Measurements from ENCODE around the gene DLK2.
A peak's percentile ranks its signal among the peaks of the same experiment; 100 is the strongest.
"Not testable (repeated sequence)": the region's sequence is repeated elsewhere in the genome, so short reads cannot be mapped to it uniquely, and the experiment has no call there.

Gene DLK2, protein sequence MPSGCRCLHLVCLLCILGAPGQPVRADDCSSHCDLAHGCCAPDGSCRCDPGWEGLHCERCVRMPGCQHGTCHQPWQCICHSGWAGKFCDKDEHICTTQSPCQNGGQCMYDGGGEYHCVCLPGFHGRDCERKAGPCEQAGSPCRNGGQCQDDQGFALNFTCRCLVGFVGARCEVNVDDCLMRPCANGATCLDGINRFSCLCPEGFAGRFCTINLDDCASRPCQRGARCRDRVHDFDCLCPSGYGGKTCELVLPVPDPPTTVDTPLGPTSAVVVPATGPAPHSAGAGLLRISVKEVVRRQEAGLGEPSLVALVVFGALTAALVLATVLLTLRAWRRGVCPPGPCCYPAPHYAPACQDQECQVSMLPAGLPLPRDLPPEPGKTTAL

DNA sequence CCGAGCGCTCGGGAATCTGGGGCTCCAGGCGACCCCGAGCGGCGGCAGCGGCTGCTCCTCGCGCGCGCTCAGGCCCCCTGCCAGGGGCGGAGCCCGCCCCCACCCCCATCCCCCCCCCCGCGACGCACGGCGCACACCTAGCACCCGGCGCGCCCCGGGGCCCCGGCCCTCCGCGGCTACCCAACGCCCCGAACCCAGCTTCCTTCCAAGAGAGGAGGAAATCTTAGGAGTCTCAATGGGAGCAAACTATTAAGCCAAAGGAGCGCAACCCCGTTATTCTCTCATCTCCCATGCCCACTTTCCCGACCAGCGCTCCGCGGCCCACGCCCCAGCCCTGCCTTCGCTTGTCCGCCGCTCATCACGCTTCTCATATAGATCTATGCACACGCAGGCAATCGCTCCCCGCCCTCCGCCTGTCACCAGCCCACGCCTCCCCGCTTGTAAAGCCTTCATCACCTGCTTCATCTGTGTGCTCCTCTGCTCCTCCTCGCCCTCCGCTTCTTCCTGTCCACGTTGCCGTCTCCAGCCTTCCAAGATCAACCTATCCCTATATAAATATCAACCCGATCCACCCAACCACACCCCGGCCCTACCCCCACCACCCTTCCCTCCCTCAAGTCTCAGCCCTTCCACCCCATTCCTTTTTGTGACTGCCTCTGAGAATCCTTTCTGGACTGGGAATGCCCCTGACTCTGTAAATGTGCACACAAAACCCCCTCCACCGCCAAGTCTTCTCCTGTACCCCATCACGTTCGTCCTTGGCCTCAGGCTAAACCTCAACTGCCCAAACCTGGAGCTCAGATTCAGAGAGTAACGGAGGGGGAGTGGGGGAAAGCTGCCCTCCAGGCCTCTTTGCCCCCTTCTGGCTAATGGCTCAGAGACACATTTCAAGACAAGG lies at the start of gene DLK2:
Gene DLK2, minus strand, starts transcription at position 18 of the 898 bp plus-strand sequence. CDS start 723 bp downstream, outside the sequence.
- DNase-seq, result peak; percentile 51 to 76

DNA sequence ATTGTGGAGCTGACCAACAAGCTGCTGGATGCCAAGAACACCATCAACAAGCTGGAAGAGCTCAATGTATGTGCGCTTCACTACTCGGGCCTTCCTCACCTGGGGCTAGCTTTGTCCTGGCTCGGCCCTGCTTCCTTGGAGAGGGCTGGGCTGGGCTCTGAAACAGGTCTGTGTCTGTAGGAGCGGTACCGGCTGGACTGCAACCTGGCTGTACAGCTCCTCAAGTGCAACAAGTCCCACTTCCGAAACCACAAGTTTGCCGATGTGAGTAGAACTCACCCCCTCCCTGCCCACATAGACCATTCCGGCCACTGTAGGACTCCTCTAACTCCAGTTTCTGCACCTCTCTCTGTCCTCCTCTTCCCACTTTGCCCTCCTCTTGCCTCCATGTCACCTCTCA lies 48.1 kb upstream of the DLK2 start:
- DNase-seq, result no peak

DNA sequence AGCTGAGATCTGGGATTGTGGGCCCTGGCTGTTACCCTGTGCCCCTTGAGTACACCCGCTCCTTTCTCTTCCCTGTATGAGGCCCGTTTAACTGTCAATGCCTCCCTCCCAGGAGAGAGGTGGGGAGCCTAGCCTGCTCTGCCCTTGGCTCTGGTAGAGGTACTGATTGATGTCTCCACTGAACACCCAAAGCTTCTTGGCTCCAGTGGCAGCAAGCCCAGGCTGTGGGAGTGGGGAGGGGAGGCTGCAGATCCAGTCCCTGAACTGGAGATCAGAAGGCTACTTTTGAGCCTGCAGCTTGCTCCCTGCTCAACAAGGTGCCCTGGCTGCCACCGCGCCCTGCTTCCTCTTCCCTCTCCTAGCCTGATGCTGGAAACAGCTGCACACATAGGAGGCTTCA lies 47.3 kb upstream of the DLK2 start:
- DNase-seq, result no peak

DNA sequence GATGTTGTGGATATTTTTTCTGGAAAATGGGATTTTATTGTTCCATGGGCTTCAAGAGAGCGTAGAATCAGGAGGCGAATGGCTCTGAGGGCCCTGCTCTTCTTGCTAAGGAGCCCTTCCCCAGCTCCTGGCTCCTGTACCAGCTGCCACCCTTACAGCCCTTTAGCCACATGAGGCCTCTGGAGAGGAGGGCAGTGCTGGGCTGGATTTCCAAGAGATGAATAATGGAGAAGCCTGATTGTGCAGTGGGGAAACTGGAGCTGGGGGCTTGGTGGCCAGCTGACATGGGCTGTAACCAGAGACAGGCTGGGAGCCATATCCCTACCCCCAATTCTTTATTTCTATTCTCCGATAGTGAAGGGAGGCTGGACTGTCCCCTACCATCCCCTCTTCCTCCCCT lies 45.6 kb upstream of the DLK2 start:
- DNase-seq, result no peak

DNA sequence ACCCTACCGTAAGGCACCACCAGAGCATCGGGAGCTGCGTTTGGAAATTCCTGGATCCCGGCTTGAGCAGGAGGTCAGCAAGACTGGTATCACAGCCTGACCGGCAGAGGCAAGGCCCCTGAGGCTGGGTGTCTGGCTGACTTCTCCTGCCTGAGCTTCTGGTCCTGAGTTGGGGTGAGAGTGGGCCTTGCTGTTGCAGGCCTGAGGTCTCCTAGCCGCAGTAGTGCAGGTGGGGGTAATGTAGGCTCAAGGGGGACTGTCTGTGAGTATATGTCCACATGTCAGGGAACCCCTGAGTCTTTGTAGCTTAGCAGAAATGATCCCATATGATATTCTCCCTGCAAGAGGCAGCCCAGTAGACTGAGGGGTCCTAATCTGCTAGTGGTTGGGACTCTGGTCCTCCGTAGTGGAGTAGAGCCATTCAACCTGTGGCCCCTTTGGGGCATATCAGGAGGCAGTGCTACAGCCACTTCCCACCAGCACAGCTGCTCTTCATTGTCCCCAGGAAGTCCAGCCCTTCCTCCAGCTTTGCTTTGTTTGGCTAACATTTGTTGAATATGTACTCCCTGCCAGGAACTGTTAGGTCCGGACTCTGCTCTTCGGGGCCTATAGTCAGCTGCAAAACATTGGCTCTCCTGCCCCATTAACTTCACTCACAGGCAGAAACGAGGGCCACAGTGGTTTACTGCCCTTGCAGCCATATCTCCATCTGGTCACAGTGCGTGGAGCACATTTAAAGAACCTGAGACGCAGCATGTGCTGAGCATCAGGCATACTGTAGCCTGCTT lies 43.9 kb upstream of the DLK2 start:
- DNase-seq, result no peak

DNA sequence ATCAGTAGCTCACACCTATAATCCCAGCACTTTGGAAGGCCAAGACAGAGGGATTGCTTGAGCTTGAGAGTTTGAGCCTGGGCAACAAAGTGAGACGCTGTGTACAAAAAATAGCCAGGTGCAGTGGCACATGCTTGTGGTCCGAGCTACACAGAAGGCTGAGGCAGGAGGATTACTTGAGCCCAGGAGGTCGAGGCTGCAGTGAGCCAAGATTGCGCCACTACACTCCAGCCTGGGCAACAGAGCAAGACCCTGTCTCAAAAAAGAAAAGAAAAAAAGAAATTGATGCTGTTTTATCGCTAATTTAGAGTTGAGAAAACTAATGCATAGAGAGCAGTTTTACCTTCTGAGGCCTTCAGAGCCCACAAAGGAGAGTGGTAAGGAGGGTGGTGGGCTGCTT lies 42.9 kb upstream of the DLK2 start:
- not testable (repeated sequence) for DNase-seq

DNA sequence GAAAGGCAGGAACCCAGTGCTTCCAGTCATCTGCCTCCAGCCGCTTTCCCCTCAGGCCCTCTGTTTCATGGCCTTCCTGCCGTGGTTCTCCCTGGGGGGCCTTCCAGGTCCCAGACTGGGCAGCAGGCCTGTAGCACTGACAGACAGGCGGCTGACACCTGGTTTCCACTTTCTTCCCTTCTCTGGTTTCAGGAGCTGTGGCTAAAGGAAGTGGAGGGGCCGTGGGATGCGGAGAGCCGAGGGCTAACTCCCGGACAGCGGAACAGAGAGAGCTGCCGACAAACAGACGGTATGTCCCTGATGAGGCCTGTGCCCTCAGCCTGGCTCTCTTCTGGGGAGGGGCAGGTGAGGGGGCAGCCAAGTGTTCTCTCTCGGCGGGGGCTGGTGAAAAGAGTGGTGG lies 42.3 kb upstream of the DLK2 start:
- DNase-seq, result no peak

DNA sequence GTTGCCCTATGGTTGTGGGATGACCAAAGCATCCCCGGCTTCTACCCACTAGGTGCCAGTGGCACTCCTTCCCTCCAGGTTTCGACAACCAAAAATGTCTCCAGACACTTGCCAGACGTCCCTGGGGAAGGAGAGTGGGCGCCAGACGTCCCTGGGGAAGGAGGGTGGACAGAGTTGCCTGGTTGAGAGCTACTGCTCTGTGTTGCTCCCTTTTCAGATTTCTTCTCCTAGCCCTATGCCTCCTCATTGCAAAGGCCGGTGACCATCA lies 41.7 kb upstream of the DLK2 start:
- DNase-seq, result no peak

DNA sequence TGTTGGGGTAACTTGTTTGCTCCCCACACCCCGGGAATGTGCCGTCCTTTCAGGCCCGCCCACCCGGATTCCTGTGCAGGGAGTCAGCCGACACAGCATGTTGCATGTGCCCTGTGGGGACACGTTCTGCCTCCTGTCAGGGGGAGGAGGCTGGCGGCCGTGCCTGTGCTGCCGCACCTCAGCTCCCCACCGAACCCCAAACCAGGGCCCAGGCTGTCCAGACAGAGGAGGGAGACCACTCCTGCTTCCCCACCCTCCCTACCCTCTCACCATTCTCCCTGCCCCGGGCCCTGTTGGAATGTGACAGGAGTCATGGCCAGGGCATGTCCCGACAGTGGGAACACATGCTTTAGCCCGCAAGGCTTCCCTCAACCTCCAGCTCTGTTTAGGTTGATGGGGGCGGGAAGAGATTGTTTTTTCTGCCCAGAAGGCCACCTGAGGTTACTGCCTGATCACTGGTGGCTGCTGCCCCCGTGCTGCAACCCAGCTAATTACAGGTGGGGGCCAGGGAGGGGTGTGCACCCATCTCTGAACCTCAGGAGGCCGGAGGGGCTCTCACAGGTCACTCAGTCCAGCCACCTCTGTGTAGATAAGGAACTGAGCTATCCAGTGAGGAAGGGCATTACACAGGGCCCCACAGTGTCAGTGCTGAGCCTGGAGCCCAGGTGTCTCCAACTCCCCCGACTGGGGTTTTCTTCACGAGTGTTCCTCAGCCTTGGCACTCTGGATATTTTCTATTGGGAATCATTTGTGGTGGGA lies 41.2 kb upstream of the DLK2 start:
- DNase-seq, result no peak

DNA sequence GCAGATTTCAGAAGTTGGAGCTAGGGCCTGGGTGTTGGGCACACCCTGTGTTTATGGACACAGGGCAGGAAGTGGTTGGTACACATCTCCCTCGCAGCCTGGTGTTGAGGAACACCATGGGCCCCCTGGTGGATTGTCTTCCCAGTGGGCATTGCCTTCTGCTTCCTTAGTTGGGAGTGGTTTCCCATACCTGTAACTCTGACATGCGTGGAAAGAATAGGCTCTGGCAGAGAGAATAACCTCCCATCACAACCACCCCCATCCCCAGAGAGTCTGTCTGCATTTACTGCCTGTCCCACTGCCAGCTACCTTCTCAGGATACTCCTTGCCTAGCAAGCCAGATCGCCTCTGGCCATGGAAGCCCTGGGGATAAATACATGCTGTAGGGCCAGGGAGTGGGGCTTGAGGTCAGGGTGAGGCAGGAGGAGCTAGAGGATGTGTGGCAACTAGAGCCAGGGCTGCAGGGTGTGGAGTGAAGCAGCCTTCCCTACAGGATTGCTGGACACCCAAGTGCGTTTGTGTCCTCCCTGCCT lies 40.1 kb upstream of the DLK2 start:
- no peak for DNase-seq

DNA sequence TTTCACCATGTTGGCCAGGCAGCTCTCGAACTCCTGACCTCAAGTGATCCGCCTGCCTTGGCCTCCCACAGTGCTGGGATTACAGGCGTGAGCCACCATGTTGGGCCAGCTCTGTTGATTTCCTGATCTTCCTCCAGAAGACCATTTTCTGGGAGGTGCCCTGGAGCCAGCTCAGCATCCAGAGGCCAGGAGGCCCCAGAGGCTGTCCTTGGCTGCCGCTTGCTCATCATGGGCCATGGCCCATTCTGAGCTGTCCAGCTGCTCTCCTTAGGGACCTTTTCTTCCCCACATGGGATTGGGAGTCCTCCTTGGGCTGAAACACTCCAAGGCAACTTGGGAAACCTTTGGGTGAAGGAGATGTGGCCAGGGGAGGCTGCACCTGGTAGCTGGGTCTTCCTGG lies 39.4 kb upstream of the DLK2 start:
- DNase-seq, result no peak

DNA sequence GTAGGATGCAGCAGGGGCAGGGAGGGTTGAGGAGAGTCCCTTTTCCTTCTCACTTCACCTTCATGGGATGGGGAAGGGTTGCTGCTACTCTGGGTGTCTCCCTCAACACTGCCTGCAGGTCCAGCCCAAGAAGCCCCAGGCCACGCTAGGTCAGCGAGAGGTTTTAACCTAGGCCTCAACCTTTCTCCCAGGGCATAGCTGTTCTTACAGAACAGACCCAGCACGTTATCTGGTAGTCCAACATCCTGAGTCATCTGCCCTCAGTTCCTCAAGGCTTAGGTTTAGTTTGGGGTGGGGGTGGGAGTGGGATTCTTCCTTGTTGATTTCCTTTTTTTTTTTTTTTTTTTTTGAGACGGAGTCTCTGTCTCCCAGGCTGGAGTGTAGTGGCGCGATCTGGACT lies 39.0 kb upstream of the DLK2 start:
- no peak for DNase-seq

DNA sequence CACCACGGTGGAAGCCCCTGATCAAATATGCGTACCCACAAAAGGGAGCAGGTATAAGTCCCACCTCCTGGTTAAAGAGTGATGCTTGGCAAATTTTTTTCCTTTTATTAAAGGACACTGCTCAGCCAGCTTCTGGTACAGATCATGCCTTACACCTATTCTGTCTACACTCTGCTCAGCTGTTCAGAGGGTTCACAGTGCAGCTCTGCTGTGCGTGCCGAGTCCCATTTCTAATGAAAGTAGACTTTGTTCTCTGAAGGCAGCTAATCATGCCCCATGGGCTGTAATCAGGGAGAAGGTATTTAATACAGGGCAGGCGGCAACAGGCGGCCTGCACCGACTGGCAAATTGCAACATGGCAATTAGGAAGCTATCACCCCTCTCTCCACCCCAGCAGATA lies 38.5 kb upstream of the DLK2 start:
- DNase-seq, result no peak

DNA sequence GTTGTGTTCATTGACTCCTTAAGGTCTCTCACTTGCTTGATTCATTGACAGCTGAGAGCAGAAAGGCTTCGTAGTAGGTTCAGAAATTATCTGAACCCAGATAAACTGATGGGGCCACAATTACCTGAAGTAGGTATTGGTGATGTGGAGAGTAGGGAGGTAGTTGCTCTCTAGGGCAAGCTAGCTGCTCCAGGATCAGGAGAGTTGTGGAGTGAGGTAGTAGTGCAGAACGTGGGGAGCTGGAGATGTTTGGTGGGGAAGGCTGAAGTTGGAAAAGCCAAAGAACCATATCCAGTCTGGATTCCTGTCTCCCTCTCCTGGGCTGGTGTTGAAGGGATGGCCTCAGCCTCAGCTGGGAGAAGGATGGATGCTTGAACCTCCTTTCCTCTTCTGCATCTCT lies 37.9 kb upstream of the DLK2 start:
- DNase-seq, result no peak

DNA sequence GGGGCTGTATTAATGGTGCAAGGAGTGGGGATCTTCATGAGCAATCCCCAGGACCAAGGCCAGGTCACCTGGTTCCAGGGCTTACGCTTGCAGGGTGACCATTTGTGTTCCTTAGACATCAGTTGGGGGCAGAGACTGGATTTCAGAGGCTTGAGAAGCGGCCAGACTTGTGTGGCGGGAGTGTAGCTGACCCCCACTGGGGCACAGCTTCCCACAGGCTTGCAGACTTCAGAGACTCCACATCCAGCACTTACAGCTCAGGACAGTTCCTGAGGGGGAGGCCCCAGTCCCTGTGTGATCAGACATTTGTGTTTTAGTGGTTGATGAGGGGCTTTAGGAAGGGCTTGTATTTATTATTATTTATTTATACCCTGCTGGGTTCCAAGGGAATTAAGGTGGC lies 37.3 kb upstream of the DLK2 start:
- DNase-seq, result no peak

DNA sequence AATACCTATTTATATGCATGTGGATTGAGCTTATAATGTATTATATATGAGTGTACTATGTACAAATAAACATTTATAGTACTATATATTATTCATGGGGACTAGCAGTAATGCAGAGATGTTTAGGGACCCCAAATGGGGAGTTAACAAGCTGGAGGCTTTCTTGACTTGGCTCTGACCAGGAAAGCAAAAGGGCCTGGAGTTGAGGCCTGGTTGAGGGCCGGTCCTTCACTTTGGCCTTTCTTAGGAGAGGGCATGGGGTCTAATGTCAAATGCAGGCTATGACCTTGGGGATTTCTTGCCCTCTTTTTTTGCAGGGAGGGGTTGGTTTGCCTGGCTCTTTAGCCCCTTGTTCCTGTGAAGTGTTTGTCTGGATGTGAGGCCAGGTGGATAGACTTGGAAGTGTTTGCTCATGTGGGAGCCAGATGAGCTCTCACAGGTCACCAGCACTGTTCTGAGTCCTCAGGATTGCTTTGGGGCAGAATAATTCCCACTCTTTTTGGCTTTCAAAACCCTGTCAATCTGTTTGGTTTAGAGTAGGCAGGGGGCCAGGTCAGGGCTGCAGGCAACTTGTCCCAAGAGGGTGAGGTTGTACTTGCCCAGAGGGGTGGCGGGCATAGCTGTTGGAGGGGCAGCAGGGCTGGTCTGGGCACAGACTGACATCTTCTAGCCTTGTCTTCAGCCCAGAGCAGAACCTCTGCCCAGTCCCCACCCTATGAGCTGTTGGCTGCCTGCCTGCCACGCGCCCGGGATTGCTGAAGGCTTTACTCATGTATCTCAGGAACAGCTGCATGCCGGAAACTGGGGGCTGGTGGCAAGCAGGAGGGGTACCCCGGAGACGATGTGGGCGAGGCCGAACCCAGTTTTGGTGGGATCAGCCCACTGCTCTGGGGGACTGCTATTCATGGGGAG lies 36.7 kb upstream of the DLK2 start:
- DNase-seq, result no peak

DNA sequence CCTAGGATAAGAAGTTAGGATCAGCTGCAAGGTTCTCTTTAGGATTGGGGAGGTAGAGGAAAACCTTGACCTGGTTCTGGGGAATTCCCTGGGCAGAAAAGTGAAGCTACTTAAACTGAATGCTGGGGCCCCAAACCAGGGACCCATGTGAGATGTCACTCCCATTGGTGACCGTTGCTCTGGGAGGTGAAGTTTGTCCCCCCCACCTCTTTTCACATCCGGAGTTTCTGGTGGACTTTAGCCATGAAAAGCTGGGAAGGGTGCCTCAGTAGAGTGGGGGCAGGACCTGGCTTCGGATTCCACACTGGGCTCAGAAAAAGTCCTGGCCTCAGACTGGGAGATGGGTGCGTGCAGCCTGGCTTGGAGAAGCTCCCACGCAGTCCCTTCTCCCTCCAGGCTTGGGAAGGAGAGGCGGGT lies 35.2 kb upstream of the DLK2 start:
- no peak for DNase-seq

DNA sequence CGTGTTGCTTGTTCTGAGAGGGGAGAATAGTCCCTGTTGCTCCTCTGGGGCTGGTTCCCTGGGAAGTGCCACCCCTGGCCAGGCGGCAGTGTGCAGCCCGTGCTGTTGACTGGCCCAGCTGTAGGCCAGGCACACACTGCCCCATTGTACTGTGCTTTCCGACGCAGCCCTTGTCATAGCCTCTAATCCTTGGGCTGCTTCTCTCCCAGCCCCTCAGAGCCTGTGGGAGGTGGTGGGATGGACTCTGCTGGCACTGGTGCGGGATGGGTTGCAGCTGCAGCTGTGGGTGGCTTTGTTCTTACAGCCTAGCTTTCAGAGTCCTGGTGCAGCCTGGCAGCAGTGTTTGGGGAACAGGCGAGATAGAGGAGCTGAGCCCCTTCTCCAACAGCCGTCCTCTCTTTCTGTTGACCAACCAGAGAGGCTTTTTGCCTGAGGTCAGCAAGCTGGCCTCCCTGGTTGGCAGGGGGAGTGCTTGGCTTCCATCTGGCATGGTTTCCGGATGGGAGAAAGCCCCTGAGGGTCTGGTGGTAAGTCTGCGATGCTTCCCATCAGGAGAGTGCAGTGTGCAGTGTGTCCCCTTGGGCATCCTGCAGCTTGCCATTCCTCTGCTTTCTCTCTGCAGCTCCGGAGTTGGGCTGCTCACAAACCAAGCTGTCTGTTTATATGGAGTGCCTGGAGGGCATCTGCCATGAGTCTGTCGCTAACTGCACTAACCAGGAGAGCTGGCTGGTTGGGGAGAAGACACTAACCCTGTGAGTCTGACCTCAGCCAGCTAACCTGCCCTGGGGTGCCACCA lies 34.1 kb upstream of the DLK2 start:
- no peak for DNase-seq

DNA sequence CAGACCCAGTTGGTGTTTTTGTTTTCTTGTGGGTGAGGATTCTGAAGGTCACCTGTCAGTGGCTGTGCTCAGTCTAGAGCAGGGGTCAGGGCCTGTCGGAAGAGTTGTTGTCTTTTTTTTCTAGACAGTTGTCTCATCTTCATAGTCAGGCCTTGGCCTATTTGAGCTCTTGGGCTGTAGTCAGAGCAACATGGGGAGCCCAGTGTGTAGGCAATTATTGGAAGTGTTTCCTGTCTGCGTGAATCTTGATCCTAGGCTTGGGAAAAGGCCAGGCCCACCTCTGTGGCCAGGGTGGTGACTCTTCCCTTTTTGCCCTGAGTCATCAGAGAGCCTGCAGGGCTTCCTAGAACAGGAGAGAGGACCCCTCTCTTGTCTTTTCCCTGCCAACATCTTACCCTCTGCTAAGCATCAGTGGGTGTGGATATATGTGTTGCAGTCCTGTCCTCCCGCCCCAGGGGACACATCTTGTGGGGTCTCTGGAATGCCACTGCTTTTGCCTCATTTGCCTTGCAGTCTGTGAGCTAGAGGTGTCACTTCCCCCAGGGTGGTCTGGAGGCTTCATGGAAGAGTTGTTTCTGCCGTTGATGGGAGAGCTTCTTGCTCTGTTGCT lies 33.4 kb upstream of the DLK2 start:
- DNase-seq, result no peak

DNA sequence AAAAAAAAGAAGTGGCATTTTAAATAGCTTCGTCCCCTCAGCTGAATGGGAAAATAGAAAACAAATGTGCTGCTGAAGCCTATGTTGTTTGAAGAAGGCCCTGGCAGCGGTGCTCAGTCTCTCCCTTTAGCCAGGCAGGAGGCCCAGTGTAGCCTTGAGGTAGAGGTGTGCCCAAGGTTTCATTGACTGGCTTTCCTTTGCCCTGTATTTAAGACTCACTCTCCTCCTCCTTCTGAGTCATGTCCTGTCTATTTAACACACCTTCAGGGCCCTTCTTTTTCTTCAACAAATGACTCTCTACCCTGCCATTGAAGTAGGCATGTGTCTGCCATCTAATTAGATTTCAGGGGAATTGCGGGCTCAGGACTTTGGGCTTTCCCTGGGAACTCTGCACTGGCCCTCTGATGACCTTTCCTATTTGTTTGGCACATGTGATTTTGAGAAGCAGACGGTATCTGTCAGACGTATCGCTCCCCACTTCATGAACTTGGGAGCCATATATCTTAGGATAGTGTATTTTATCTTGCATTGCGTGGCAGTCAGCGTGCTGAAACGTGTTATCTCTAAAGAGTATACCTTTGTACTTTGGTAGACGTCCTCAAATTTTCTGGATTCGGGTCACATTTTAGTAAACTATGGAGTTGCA lies 26.4 kb upstream of the DLK2 start:
- no peak for DNase-seq
